Measurements from ENCODE around the gene JARID2. TPM values are rescaled to one million over a fixed set of nuclear protein-coding genes. Genes with fewer than 3 reads are reported as not detected.

JARID2 gene
- total and polyA plus RNA-seq, 7 donors, result 1.1 to 16.1 (median 4.9) TPM

- intact Hi-C loops (cut with DNase I), result loop anchor here (5.0 to 10.0 kb wide), 2 partner anchors 41 to 74 kb away; no protein-coding TSS in a partner anchor
- no peak for TF ChIP-seq CTCF (IDR thresholded peaks at IDR 0.05)
- Histone ChIP-seq H3K4me3 (no peak overlapping the region), H3K27ac (peak overlapping the region; percentile 84), H3K4me1 (peaks cover 74% of the 10 kb centered on the region), H3K27me3 (ENCODE audit: insufficient read depth in 3 of 3, low read length in 2 of 3) (no peaks in the 10 kb centered on the region), H3K36me3 (ENCODE audit: insufficient read depth in 1 of 2, low read depth in 1 of 2) (no peaks in the 10 kb centered on the region), H3K9me3 (no peaks in the 10 kb centered on the region)
- no peak for DNase-seq
- no peak for ATAC-seq
- 91 to 93% (median 92%) methylated on average over 3 of the region's 3 CpGs for WGBS, 3 donors
Measured at GRCh38 chr6:15361197-15361596, 115.3 kb downstream of the JARID2 start.

GRCh38 chr6:15362274-15363160, 116.6 kb downstream of the JARID2 start:
- no peak for TF ChIP-seq CTCF (IDR thresholded peaks at IDR 0.05)
- Histone ChIP-seq H3K9me3 (no peaks in the 10 kb centered on the region), H3K27ac (peak overlapping the region; percentile 82), H3K4me1 (peaks cover 74% of the 10 kb centered on the region), H3K27me3 (ENCODE audit: insufficient read depth in 3 of 3, low read length in 2 of 3) (no peaks in the 10 kb centered on the region), H3K36me3 (ENCODE audit: insufficient read depth in 1 of 2, low read depth in 1 of 2) (no peaks in the 10 kb centered on the region), H3K4me3 (peak overlapping the region; percentile 33)
- WGBS, 3 donors, result 35 to 49% (median 36%) methylated on average over 9 of the region's 9 CpGs
- intact Hi-C loops (cut with DNase I), result loop anchor here (5.0 to 10.0 kb wide), 2 partner anchors 40 to 72 kb away; no protein-coding TSS in a partner anchor
- ATAC-seq (no peak), DNase-seq (no peak)

- Histone ChIP-seq H3K36me3 (ENCODE audit: insufficient read depth in 1 of 2, low read depth in 1 of 2) (no peaks in the 10 kb centered on the region), H3K27me3 (ENCODE audit: insufficient read depth in 3 of 3, low read length in 2 of 3) (no peaks in the 10 kb centered on the region), H3K4me1 (peaks cover 73% of the 10 kb centered on the region), H3K9me3 (no peaks in the 10 kb centered on the region), H3K27ac (peak overlapping the region; percentile 82), H3K4me3 (peak overlapping the region; percentile 33)
- intact Hi-C loops (cut with DNase I), result loop anchor here (5.0 to 10.0 kb wide), 2 partner anchors 39 to 72 kb away; no protein-coding TSS in a partner anchor
- ATAC-seq (no peak), DNase-seq (no peak)
- WGBS, 3 donors, result 55 to 74% (median 63%) methylated on average over 3 of the region's 3 CpGs
- no peak for TF ChIP-seq CTCF (IDR thresholded peaks at IDR 0.05)
Measured at GRCh38 chr6:15363164-15363522, 117.3 kb downstream of the JARID2 start.

GRCh38 chr6:15363523-15364400, 117.9 kb downstream of the JARID2 start:
- intact Hi-C loops (cut with DNase I), result loop anchor here (5.0 to 10.0 kb wide), 2 partner anchors 39 to 71 kb away; no protein-coding TSS in a partner anchor
- H3K4me1 ChIP-seq, result peaks cover 73% of the 10 kb centered on the region
- ATAC-seq (peak in 2 of 4 donors; percentile 25 to 31), DNase-seq (no peak)
- 48 to 74% (median 58%) methylated on average over 9 of the region's 9 CpGs for WGBS, 3 donors
- no peaks in the 10 kb centered on the region for H3K9me3 ChIP-seq
- H3K27ac ChIP-seq, result peak overlapping the region; percentile 82
- H3K4me3 ChIP-seq, result no peak overlapping the region
- H3K36me3 ChIP-seq (ENCODE audit: insufficient read depth in 1 of 2, low read depth in 1 of 2), result no peaks in the 10 kb centered on the region
- TF ChIP-seq CTCF (IDR thresholded peaks at IDR 0.05), result no peak
- no peaks in the 10 kb centered on the region for H3K27me3 ChIP-seq (ENCODE audit: insufficient read depth in 3 of 3, low read length in 2 of 3)
